CD4-positive, alpha-beta T cell treated with Interleukin-4 for 1 hour (primary cell): ENCODE results near the gene COL20A1.

Source experiments
- DNase-seq, 2 donors: peaks; one replicate each; pipeline ENCODE4 v3.0.0-alpha.2; 2020 to 2022

Gene COL20A1

DNA sequence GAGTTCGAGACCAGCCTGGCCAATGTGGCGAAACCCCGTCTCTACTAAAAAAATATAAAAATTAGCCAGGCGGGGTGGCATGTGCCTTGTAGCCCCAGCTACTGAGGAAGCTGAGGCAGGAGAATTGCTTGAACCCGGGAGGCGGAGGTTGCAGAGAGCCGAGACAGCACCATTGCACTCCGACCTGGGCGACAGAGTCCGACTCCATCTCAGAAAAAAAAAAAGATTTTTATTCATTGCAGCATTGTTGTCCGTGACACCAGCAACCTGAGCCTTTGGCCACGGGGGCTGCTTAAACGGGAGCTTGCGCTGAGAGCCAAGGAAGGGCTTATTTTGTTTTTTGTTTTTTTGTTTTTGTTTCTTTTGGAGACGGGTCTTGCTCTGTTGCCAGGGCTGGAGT lies 13.1 kb upstream of the COL20A1 start:
- DNase-seq: no peak

DNA sequence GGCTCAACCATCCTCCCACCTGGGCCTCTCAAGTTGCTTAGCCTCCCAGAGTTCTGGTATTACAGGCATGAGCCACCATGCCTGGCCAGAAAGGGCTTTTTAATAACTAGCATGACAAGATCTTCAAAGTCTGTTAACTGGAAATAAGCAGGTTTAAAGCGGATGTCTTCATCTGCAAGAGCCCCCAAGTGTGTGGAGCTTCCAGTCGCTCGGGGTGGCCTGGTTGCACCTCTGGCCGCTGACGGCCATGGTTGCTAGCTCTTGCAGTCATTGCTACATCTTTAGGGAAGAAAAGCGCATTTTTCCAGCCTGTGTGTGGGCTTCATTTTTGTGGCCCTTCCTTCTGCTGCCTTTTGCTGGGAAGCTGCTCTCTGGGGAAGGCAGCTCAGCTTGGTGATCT lies 12.6 kb upstream of the COL20A1 start:
- DNase-seq: no peak

- no peak for DNase-seq
These were observed 11.9 kb upstream of the COL20A1 start for GRCh38 chr20:63280929-63281545.

DNA sequence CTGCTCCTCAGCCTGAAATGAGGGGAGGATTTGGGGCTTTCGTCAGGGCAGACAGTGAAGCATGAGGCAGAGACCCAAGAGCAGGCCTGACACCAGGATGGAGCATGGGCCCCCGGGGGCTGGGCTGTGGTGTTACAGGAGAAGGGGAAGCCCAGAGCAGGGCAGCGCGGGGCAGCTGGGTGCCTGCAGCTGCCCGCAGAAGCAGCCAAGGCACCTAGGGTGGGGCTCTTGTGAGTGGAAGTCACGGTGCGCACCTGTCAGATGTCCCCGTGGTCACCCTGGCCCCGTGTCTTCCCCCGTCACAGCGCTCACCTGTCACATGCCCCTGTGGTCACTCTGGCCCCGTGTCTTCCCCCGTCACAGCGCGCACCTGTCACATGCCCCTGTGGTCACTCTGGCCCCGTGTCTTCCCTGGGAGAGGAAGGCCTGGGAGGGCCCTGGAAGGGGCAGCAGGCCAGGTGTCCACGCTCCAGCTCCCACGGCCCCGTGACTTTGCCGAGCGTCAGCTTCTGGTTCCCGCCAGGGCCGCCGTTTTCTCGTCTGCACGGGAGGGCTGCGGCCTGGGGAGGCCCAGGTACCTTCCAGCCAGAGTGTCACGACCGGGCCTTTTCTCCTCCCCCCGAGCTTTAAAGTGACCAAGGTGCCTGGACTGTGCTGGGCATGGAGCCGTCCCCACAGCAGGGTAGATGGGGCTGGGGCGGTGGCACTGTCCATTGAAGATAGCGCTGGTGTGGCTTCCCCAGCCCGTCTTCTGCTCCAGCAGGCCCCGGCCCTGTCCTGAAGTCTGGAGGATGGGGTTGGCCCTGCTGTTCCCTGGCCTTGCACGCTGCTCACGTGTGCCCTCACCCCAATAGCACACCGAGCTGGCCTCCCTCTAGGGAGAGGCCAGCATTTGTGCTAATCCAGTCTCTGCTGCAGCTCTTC lies 11.0 kb upstream of the COL20A1 start:
- no peak for DNase-seq

DNA sequence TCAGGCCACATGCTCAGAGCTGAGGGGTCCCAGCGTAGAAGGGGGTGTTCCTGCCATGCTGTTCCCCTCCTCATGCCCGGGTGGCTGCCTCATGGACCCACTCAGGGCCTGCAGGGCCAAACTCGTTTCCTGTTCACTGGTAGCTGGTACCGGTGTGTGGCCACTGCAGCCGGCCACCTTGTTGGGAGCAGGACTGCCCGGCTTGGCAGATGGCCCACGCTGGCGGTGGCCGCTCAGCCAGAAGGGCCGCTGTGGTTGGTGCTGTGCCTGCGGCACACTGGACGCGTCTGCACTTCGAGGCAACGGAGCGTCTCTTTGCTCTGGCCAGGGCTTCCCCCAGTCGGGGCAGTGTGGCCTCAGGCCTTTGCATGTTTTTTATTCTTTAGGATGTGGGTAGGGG lies 10.0 kb upstream of the COL20A1 start:
- DNase-seq: no peak

GRCh38 chr20:63283397-63284082 lies 9.4 kb upstream of the COL20A1 start:
- no peak for DNase-seq

GRCh38 chr20:63284083-63284440 lies 8.9 kb upstream of the COL20A1 start:
- DNase-seq: peak in 1 of 2 donors; percentile 27

DNA sequence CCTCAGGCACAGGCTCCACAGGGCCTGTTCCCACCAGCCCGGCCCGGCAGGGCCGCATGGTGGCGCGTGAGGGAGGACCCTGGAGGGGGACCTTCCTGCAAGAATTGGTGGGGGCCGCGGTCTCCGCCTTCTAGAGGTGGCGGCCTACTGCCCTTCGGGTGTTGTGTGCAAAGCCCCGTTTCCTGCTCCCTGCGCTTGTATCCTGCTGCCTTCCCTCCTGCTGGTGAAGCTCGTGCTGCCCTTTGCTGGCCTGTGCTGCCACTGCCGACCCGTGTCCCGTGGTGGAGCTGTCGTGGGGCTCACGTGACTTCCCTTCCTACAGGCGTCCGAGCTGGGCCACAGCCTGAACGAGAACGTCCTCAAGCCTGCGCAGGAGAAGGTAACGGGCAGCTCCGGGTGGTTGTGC lies 8.4 kb upstream of the COL20A1 start:
- no peak for DNase-seq

DNA sequence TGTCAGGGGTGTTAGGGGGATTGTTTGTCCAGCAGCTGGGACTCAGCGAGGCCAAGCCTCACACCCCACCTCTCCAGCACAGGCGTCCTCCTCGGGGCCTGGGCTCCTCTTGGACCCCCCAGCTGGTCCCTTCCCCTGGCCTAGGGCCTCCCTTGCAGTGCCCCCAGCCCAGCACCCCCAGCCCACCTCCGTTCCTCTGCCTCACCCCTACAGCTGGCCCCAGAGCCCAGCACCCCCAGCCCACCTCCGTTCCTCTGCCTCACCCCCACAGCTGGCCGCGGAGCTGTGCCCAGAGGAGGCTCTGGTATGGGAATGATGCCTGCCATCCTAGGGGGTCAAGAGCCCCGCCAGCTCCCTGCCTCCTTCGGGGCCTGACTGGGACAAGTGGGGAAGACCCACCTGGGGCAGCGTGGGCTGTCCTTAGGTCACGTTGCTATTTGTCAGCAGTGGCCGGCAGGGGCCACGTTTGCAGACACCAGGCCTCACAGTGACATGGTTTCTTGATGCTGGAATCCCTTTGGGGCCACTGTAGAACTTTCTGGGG lies 7.9 kb upstream of the COL20A1 start:
- no peak for DNase-seq

DNA sequence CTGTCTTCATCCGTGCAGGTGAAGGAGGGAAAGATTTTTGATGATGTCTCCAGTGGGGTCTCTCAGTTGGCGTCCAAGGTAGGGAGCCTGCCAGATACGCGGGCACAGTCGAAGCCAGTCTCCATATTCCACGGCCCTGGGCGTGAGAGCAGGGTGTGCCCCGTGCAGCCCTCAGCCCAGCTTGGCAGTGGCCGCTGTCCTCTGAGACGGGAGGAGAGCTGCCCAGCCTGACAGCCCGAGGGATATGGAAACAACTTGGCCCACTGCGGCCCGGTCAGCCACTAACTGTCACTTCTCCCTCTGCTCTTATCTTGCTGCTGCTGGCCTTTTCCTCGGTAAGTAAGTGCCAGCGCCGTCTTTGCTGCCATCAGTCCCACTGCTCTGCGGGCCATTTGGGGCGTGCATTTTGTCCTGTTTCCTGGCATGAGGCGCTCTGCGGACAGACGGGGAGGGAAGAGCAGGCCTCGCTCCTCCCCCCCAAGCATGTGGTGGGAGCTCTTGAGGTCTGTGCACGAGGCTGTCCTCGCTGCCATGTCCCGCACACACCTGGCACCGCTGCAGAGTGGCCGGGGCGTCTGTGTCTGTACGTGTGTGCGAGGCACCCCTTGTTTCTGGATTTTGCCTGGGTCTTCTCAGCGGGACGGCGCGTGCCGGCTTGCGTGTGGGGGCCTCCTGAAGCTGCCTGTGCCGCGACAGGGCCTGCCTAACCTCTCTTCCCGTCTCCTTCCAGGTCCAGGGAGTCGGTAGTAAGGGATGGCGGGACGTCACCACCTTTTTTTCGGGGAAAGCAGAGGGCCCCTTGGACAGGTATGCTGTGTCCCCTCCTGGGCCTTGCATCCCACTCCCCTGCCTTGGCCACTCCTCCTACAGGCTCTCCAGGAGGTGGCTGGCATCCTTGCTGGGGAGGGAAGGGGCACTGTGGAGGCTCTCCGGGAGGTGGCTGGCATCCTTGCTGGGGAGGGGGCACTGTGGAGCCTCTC lies 7.1 kb upstream of the COL20A1 start:
- no peak for DNase-seq

DNA sequence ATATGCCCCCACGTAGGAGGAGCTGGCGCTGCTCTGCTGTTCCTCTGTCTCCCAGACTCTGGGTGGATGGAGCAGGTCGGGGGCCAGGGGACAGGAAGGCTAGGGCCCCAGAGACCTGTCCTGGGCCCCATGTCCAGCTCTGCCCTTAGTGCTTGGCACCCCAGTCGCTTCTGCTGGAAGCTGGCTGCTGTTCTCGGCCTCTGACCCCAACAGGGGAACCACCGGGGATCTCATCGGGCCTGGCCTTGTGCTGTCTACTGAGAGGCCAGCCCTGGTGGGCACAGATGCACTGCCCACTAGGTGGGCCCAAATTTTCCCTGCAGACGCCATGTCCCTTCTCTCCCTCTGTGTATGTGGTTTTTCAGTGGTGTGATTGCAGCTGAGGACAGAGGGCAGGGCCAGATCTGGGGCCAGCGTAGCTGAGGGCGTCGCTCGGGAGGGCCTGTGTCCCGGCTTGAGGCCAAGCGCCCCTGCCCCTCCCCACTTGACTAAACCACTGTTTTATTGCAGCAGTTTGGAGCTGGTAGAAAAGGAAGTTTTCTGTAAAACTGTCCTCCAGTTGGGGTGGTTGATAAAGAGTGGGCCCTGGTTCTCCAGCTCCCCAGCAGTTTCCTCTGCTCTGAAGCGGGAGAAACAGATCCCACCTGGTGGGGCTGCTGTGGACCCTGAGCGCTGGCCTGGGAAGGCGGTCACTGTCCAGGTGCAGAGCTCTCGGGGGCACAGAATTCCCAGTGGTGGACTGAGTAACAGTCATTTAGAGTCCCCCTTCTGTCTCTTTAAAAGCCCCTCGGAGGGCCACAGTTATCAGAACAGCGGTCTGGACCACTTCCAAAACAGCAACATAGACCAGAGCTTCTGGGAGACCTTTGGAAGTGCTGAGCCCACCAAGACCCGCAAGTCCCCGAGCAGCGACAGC lies 5.9 kb upstream of the COL20A1 start:
- DNase-seq: no peak

DNA sequence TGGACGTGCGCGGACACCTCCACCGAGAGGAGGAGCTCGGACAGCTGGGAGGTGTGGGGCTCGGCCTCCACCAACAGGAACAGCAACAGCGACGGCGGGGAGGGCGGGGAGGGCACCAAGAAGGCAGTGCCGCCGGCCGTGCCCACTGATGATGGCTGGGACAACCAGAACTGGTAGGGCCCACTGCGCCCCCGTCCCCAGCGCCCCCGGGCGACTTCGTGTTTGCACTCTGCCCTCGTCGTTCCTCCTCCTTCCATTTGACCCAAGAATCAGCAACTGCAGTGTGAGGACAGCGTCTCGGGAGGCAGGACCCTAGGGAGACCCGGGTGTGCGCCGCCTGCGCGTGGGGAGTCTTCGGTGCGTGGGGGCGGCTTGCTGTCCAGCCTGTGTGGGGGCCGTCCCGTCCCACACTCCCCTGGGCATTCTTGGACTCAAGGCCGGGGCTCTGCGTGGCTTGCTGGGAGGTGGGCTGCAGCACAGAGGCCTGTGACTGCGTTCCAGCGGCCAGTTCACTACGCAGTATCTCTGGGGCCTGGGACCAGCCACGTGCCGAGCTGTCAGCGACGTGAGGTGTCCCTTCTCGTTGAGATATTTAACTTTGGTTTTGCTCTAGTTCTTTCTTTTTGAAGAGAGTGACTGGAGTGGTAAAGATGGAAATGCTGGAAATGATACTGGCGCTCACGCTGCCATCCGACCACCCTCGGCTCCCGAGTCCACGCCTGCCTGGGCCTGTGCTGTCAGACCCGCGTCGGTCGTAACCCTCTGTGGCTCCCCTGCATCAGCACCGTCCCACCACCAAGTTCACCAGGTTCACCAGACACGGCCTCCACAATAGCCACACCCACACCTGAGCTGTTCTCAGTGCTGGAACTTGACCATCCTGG lies 5.0 kb upstream of the COL20A1 start:
- no peak for DNase-seq

GRCh38 chr20:63288581-63289251 lies 4.3 kb upstream of the COL20A1 start:
- no peak for DNase-seq

DNA sequence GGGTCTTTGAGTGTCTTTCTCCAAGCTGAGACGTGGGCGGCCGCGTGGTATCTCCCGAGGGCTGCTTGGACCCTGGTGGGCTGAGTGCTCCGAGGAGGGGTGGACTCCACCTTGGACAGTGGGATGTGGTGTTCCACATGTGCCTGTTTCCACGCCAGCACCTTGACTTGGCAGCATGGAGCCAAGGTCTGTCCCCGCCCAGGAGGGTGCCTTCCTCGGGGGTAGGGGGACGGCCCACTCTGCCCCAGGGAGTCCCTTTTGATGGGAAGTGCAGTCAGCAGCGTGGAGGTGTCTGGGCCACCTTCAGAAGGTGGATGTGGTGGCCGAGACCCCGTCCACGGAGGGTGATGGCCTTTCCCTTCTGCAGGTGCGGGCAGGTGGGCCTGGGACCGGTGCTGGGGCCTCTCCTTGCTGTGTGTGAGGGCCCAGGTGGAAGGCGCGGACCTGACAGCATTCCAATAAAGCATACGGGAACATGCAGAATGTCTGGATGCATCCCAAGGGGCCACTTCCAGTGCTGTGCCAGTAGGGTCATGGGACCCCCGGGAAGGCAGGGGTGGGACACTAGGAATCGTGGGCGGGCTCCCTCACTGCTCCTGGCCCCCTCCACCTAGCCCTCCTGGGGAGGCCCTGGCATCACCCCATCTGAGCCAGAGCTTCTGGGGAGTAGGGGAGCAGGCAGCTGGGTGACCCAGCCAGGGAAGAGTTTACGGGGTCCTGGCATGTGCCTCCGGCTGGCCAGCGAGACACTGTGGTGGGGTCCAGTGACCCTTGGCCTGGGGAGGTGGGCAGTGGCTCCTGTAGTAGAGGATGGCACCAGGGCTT lies 3.5 kb upstream of the COL20A1 start:
- no peak for DNase-seq

- no peak for DNase-seq
These were observed 2.8 kb upstream of the COL20A1 start for GRCh38 chr20:63290136-63290676.

DNA sequence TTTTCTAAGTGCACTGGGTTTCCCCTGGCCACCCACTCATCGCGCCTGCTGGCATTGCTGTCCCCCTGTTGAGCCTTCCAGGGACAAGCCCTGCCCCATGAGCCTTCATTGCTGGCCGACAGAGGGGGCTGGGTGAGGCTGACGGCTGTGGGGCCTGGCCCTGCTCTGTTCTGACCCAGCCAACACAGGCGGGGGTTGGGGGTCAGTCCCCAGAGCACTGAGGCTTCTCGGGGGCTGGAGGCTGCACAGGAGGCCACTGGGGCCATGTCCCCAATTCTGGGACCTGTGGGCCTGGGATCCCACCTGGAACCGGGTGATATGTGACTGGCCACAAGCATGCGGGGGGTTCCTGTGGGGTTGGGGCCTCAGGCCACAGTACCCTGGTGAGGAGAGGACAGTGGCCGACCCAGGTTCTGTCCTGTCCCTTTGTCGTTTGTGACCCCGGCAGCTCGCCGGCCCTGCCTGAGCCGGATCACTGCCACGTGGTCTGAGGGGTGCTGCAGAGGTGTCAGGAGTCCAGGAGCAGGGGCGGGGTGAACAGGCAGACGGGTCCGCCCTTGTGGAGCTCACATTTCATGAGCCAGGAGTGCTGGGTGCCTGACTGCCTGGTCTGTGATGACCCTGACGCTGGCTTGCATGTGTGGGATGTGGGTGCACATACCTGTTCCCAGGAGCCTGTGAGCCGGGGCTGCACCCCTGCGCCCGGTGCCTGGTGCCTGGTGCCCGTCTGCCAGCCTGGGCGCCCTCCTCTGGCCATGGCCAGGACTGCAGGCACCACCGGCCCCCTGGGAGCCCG lies 2.1 kb upstream of the COL20A1 start:
- peak; percentile 38 to 52 for DNase-seq

- no peak for DNase-seq
These were observed 1.2 kb upstream of the COL20A1 start for GRCh38 chr20:63291811-63292210.
